PFSK-1 (cell line): Measurements from ENCODE around the gene SLC29A1.

ENCODE experiments used
- FOXP2 ChIP-seq: optimal IDR thresholded peaks from 2 replicates; pipeline ENCODE3; 2011; ENCODE audit warnings: borderline replicate concordance, control low read depth, inconsistent platforms; ENCODE audit not compliant: insufficient read depth; ENCODE audit errors: extremely low read length, extremely low read depth
- POLR2AphosphoS5 ChIP-seq: IDR thresholded peaks from 2 replicates; pipeline ENCODE4 v1.6.1; 2012; ENCODE audit warnings: low read depth, mild to moderate bottlenecking, control low read depth, low read length, moderate library complexity
- REST ChIP-seq, 2 experiments: IDR thresholded peaks; 2 replicates each; pipeline versions ENCODE4 v1.6.1 to v1.8.0; 2011 to 2012; ENCODE audit warnings: low read depth in 2 of 2, low read length in 2 of 2, control low read depth in 1 of 2, inconsistent platforms in 1 of 2, mild to moderate bottlenecking in 1 of 2, moderate library complexity in 1 of 2; ENCODE audit not compliant: insufficient read depth in 1 of 2
- SIN3A ChIP-seq: IDR thresholded peaks from 2 replicates; pipeline ENCODE4 v1.6.1; 2012; ENCODE audit warnings: mild to moderate bottlenecking, low read length, moderate library complexity, borderline replicate concordance; ENCODE audit not compliant: insufficient read depth
- TAF1 ChIP-seq: IDR thresholded peaks from 2 replicates; pipeline ENCODE4 v1.6.1; 2012; ENCODE audit warnings: low read length, control low read depth, borderline replicate concordance; ENCODE audit not compliant: insufficient read depth

Gene SLC29A1

GRCh38 chr6:44219815-44220784 lies 3.3 kb upstream of the SLC29A1 start:
- TF ChIP-seq SIN3A (no peak), TAF1 (no peak), FOXP2 (no peak), REST (IDR thresholded peaks at IDR 0.05; ENCODE audit: insufficient read depth in 1 of 2, low read depth in 2 of 2, low read length in 2 of 2) (no peak), POLR2AphosphoS5 (no peak)

GRCh38 chr6:44220913-44221290 lies 2.5 kb upstream of the SLC29A1 start:
- TF ChIP-seq REST (IDR thresholded peaks at IDR 0.05; ENCODE audit: insufficient read depth in 1 of 2, low read depth in 2 of 2, low read length in 2 of 2) (no peak), SIN3A (no peak), POLR2AphosphoS5 (no peak), FOXP2 (no peak), TAF1 (no peak)

- TF ChIP-seq SIN3A (no peak), FOXP2 (peak; percentile 24)
Observed at GRCh38 chr6:44221291-44221960, 2.0 kb upstream of the SLC29A1 start.

- TF ChIP-seq POLR2AphosphoS5 = no peak
- TF ChIP-seq SIN3A = no peak
- TF ChIP-seq FOXP2 = no peak
- TF ChIP-seq REST (IDR thresholded peaks at IDR 0.05; ENCODE audit: insufficient read depth in 1 of 2, low read depth in 2 of 2, low read length in 2 of 2) = no peak
- TF ChIP-seq TAF1 = no peak
Observed at GRCh38 chr6:44221961-44222335, 1.4 kb upstream of the SLC29A1 start.

- TF ChIP-seq SIN3A (no peak), POLR2AphosphoS5 (no peak), REST (IDR thresholded peaks at IDR 0.05; ENCODE audit: insufficient read depth in 1 of 2, low read depth in 2 of 2, low read length in 2 of 2) (no peak), FOXP2 (no peak), TAF1 (no peak)
Observed at GRCh38 chr6:44222486-44223318, 693 bp upstream of the SLC29A1 start.
